Measurements from ENCODE around the gene GFI1. TPM values are rescaled to one million over a fixed set of nuclear protein-coding genes. Genes with fewer than 3 reads are reported as not detected.

GFI1 gene
- total and polyA plus RNA-seq, 2 donors (not counting 1 experiment from before 2014, with no cell fraction given), result under 0.01 to 0.06 TPM

DNA sequence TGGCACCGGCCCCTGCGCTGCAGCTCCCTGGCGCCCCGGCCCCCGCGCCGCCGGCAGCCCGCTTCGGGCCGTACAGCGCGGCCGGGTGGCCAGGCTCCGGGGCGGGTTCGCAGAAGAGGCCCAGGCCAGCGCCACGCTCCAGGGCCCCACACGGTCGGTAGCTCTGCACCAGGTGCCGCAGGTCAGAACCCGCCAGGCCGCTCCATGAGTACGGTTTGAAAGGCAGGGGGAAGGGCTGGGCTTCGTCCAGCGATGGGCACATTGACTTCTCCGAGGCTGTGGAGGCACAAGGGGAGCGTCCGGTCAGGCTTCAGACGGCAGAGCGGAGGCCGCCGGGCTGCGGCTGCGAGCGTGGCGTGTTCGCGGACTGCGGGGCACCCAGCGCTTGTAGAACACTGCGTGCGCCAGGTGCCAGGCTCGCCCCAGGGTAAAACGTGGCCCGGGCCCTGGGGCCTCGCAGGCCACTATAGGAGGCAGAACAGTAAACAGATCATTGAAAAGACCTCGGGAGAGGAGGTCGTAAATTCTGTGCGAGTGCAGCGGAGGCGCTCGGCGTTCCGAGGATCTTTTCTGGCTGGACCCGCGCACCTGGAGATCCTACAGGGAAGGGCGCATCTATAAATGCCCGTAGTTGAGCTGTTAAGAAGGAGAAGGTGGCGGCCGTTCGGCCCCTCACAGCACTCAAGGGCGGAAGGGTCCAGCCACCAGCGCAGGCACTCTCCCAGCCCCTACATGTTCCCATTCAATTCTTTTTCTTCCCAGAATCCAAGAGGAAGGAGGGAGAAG, 5.7 kb downstream of the GFI1 start:
- Histone ChIP-seq H3K27ac (ENCODE audit: insufficient read depth, low read length) (no peak overlapping the region), H3K4me1 (ENCODE audit: control insufficient read depth, extremely low read depth, insufficient read depth, low read length) (no peaks in the 10 kb centered on the region), H3K27me3 (ENCODE audit: control insufficient read depth, insufficient read depth, low read length) (peaks cover 77% of the 10 kb centered on the region), H3K4me3 (replicated peaks in 1 of 4; ENCODE audit: control extremely low read depth in 1 of 4, insufficient read depth in 1 of 4, low read depth in 3 of 4, low read length in 4 of 4) (no peak overlapping the region), H4K20me1 (ENCODE audit: control insufficient read depth, extremely low read depth, insufficient read depth, low read length) (no peaks in the 10 kb centered on the region), H3K9me3 (ENCODE audit: control insufficient read depth, insufficient read depth, low read depth, low read length) (no peaks in the 10 kb centered on the region), H2AFZ (ENCODE audit: low read length) (no peak overlapping the region), H3K4me2 (ENCODE audit: extremely low read depth, insufficient read depth, low read length) (no peak overlapping the region), H3K9ac (ENCODE audit: insufficient read depth, low read length) (no peak overlapping the region), H3K36me3 (ENCODE audit: control insufficient read depth, insufficient read depth, low read length) (no peaks in the 10 kb centered on the region), H3K79me2 (ENCODE audit: control insufficient read depth, insufficient read depth, low read length) (no peaks in the 10 kb centered on the region)
- no peak for DNase-seq (ENCODE audit: low read depth in 2 of 2)
- TF ChIP-seq EZH2 (IDR thresholded peaks at IDR 0.05; ENCODE audit: low read length, missing control alignments), result peak; percentile 94
- TF ChIP-seq, protein P1, sequence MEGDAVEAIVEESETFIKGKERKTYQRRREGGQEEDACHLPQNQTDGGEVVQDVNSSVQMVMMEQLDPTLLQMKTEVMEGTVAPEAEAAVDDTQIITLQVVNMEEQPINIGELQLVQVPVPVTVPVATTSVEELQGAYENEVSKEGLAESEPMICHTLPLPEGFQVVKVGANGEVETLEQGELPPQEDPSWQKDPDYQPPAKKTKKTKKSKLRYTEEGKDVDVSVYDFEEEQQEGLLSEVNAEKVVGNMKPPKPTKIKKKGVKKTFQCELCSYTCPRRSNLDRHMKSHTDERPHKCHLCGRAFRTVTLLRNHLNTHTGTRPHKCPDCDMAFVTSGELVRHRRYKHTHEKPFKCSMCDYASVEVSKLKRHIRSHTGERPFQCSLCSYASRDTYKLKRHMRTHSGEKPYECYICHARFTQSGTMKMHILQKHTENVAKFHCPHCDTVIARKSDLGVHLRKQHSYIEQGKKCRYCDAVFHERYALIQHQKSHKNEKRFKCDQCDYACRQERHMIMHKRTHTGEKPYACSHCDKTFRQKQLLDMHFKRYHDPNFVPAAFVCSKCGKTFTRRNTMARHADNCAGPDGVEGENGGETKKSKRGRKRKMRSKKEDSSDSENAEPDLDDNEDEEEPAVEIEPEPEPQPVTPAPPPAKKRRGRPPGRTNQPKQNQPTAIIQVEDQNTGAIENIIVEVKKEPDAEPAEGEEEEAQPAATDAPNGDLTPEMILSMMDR (conservative IDR thresholded peaks at IDR 0.05 in 1 of 2, IDR thresholded peaks at IDR 0.05 in 1 of 2; ENCODE audit: low read depth in 1 of 2, low read length in 2 of 2), result no peak

DNA sequence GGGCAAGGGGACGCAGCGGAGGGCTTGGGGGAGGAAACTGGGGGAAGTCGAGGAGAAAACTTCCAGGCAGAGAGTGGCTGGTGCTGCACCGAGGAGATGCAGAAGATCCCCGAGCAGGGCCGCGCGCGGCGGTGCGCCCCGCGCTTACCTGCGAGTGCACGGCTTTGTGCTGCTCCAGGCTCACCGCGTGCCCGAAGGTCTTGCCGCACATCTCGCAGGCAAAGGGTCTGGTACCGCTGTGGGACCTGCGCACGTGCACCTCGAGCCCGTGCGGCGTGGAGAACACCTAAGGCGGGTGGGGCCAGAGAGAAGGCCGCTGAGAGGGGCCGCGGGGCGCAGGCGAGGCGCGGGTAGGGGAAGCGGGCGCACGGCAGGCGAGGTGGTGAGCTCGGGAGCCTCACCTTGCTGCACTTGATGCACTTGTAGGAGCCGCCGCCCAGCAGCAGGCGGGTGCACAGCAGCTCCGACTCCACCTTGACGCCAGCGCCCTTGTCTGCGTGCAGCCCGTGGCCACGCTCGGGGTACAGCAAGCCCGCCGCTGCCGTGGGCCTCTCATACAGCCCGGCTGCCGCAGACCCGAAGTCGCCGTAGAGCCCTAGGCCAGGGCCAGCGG, 6.4 kb downstream of the GFI1 start:
- Histone ChIP-seq H3K79me2 (ENCODE audit: control insufficient read depth, insufficient read depth, low read length) (no peaks in the 10 kb centered on the region), H3K27ac (ENCODE audit: insufficient read depth, low read length) (no peak overlapping the region), H3K9me3 (ENCODE audit: control insufficient read depth, insufficient read depth, low read depth, low read length) (no peaks in the 10 kb centered on the region), H4K20me1 (ENCODE audit: control insufficient read depth, extremely low read depth, insufficient read depth, low read length) (no peaks in the 10 kb centered on the region), H3K27me3 (ENCODE audit: control insufficient read depth, insufficient read depth, low read length) (peaks cover 73% of the 10 kb centered on the region), H2AFZ (ENCODE audit: low read length) (no peak overlapping the region), H3K36me3 (ENCODE audit: control insufficient read depth, insufficient read depth, low read length) (no peaks in the 10 kb centered on the region), H3K9ac (ENCODE audit: insufficient read depth, low read length) (no peak overlapping the region), H3K4me2 (ENCODE audit: extremely low read depth, insufficient read depth, low read length) (no peak overlapping the region), H3K4me3 (replicated peaks in 1 of 4; ENCODE audit: control extremely low read depth in 1 of 4, insufficient read depth in 1 of 4, low read depth in 3 of 4, low read length in 4 of 4) (no peak overlapping the region), H3K4me1 (ENCODE audit: control insufficient read depth, extremely low read depth, insufficient read depth, low read length) (no peaks in the 10 kb centered on the region)
- TF ChIP-seq, protein P1 (conservative IDR thresholded peaks at IDR 0.05 in 1 of 2, IDR thresholded peaks at IDR 0.05 in 1 of 2; ENCODE audit: low read depth in 1 of 2, low read length in 2 of 2), result no peak
- TF ChIP-seq EZH2 (IDR thresholded peaks at IDR 0.05; ENCODE audit: low read length, missing control alignments), result peak; percentile 49
- DNase-seq (ENCODE audit: low read depth in 2 of 2), result no peak

GRCh38 chr1:92479587-92479986, 7.1 kb downstream of the GFI1 start:
- Histone ChIP-seq H3K9me3 (ENCODE audit: control insufficient read depth, insufficient read depth, low read depth, low read length) (no peaks in the 10 kb centered on the region), H3K79me2 (ENCODE audit: control insufficient read depth, insufficient read depth, low read length) (no peaks in the 10 kb centered on the region), H3K36me3 (ENCODE audit: control insufficient read depth, insufficient read depth, low read length) (no peaks in the 10 kb centered on the region), H3K27ac (ENCODE audit: insufficient read depth, low read length) (no peak overlapping the region), H4K20me1 (ENCODE audit: control insufficient read depth, extremely low read depth, insufficient read depth, low read length) (no peaks in the 10 kb centered on the region), H3K27me3 (ENCODE audit: control insufficient read depth, insufficient read depth, low read length) (peaks cover 70% of the 10 kb centered on the region), H3K4me2 (ENCODE audit: extremely low read depth, insufficient read depth, low read length) (no peak overlapping the region), H3K9ac (ENCODE audit: insufficient read depth, low read length) (no peak overlapping the region), H3K4me1 (ENCODE audit: control insufficient read depth, extremely low read depth, insufficient read depth, low read length) (no peaks in the 10 kb centered on the region), H2AFZ (ENCODE audit: low read length) (no peak overlapping the region), H3K4me3 (replicated peaks in 1 of 4; ENCODE audit: control extremely low read depth in 1 of 4, insufficient read depth in 1 of 4, low read depth in 3 of 4, low read length in 4 of 4) (no peak overlapping the region)
- no peak for TF ChIP-seq EZH2 (IDR thresholded peaks at IDR 0.05; ENCODE audit: low read length, missing control alignments)
- TF ChIP-seq, protein P1 (conservative IDR thresholded peaks at IDR 0.05 in 1 of 2, IDR thresholded peaks at IDR 0.05 in 1 of 2; ENCODE audit: low read depth in 1 of 2, low read length in 2 of 2), result no peak
- DNase-seq (ENCODE audit: low read depth in 2 of 2), result no peak
